GM06990 (cell line): ENCODE measurements around the gene CISH.

ENCODE experiments used
- DNase-seq: peaks from one replicate; pipeline ENCODE4 v3.0.0-alpha.2; 2011; ENCODE audit not compliant: insufficient read length; ENCODE audit errors: extremely low read depth
- H3K27me3 ChIP-seq: replicated peaks from 2 replicates; pipeline ENCODE4 v1.6.0; 2011; ENCODE audit warnings: low read length; ENCODE audit not compliant: control insufficient read depth, insufficient read depth
- H3K36me3 ChIP-seq: 2 replicates; pipeline ENCODE4 v1.5.1; 2011; ENCODE audit warnings: low read length; ENCODE audit not compliant: control insufficient read depth, insufficient read depth
- H3K4me3 ChIP-seq: replicated peaks from 2 replicates; pipeline ENCODE4 v1.5.1; 2011; ENCODE audit warnings: low read depth, mild to moderate bottlenecking, control low read depth, low read length
- CTCF ChIP-seq: IDR thresholded peaks from 2 replicates; pipeline ENCODE4 v1.5.1; 2011; ENCODE audit warnings: low read length, control low read depth, mild to moderate bottlenecking, inconsistent platforms; ENCODE audit not compliant: insufficient read depth, poor library complexity, severe bottlenecking

CISH gene

GRCh38 chr3:50583897-50584296, 27.7 kb downstream of the CISH start:
- peaks cover 3% of the 10 kb centered on the region for H3K36me3 ChIP-seq
- TF ChIP-seq CTCF, result no peak
- H3K4me3 ChIP-seq, result no peak overlapping the region
- H3K27me3 ChIP-seq, result no peaks in the 10 kb centered on the region
- DNase-seq, result no peak

- no peak for DNase-seq
- Histone ChIP-seq H3K4me3 (no peak overlapping the region), H3K27me3 (no peaks in the 10 kb centered on the region), H3K36me3 (peaks cover 5% of the 10 kb centered on the region)
- no peak for TF ChIP-seq CTCF
Measured at GRCh38 chr3:50582083-50582482, 29.5 kb downstream of the CISH start.

- no peak for DNase-seq
- H3K36me3 ChIP-seq, result peaks cover 5% of the 10 kb centered on the region
- TF ChIP-seq CTCF, result no peak
- H3K4me3 ChIP-seq, result no peak overlapping the region
- H3K27me3 ChIP-seq, result no peaks in the 10 kb centered on the region
Measured at GRCh38 chr3:50581459-50581842, 30.1 kb downstream of the CISH start.

- no peaks in the 10 kb centered on the region for H3K27me3 ChIP-seq
- H3K36me3 ChIP-seq, result peaks cover 5% of the 10 kb centered on the region
- no peak for TF ChIP-seq CTCF
- no peak overlapping the region for H3K4me3 ChIP-seq
- DNase-seq, result no peak
Measured at GRCh38 chr3:50580683-50581458, 30.7 kb downstream of the CISH start.

GRCh38 chr3:50577348-50577747, 34.2 kb downstream of the CISH start:
- DNase-seq, result no peak
- H3K4me3 ChIP-seq, result no peak overlapping the region
- H3K36me3 ChIP-seq, result peaks cover 15% of the 10 kb centered on the region
- no peak for TF ChIP-seq CTCF
- H3K27me3 ChIP-seq, result no peaks in the 10 kb centered on the region

GRCh38 chr3:50575372-50575771, 36.2 kb downstream of the CISH start:
- H3K36me3 ChIP-seq, result peaks cover 15% of the 10 kb centered on the region

More at GRCh38 chr3:50575372-50575771, 36.2 kb downstream of the CISH start:
- no peak overlapping the region for H3K4me3 ChIP-seq
- no peak for TF ChIP-seq CTCF
- H3K27me3 ChIP-seq, result no peaks in the 10 kb centered on the region
- DNase-seq, result no peak
